HG03108 (cell line): ENCODE data around the gene CTSA.
"Not testable (repeated sequence)": the region's sequence is repeated elsewhere in the genome, so short reads cannot be mapped to it uniquely, and the experiment has no call there.

Experiments
- ATAC-seq: cut with Tn5 transposase; IDR thresholded peaks from one replicate; pipeline ENCODE4 v1.9.1; 2021; ENCODE audit warnings: moderate library complexity; ENCODE audit not compliant: unreplicated experiment

The CTSA gene

DNA sequence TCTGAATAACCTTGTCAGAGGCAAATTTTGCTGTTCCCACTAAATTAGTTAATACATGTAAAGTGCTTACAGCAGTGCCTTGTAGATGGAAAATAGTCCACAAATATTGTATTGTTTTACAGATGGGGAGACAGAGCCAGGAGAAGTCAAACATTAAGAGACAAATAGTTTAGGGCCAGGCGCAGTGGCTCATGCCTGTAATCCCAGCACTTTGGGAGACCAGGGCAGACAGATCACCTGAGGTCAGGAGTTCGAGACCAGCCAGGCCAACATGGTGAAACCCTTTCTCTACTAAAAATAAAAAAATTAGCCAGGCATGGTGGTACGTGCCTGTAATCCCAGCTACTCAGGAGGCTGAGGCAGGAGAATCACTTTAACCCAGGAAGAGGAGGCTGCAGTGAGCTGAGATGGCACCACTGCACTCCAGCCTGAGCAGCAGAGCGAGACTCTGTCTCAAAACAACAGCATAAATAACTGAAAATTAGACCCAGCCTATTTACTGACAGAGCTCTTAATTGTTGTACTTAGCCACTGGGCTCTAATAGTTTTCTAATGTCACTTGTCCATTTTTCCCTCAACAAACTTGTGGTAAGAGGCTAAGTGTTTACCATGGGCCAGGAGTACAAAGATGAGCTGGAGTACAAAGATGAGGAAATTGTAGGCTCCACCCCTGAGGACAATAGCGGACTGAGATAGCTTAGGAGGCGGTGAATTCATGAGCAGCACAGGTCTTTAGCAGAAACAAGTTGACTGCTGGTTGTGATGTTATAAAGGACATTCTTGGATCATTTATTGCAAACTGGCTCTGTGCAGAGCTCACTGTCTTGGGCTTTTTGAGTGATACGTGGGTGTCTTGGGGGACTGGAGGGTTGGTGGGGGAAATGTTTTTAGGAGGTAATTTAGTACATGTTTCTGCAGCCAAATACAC, 27.3 kb upstream of the CTSA start:
- ATAC-seq = no peak

DNA sequence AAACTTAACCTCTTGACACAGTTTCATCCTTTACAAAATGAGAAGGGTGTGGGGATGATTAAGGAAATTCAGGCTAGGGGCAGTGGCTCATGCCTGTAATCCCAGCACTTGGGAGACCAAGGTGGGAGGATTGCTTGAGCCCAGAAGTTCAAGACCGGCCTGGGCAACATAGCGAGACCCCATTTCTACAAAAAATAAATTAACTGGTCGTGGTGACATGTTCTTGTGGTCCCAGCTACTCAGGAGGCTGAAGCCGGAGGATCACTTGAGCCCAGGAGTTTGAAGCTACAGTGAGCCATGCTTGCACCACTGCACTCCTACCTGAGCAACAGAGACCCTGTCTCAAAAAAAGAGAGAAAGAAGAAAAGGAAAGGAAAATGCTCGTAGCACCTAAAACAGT, 24.7 kb upstream of the CTSA start:
- no peak for ATAC-seq

GRCh38 chr20:45867136-45867818, 23.9 kb upstream of the CTSA start:
- no peak for ATAC-seq

- no peak for ATAC-seq
Observed at GRCh38 chr20:45867819-45868176, 23.3 kb upstream of the CTSA start.

DNA sequence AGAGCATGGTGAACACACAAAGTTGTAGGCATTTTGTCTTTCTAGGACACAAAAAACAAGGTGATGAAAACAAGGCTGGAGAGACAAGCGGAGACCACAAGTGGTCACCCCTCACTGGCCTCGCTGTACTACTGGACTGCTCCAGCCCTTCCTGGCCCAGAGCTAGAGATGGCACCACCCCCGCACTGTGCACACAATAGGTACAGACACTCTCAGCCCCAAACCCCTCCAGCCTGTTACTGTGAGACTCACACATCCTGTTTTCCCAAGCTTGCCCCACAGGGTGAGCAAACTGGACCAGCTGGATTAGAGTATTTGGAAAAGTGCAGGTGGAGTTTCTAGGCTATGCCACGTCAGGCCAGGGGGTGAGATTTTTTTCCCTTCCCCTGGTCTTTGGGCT, 18.5 kb upstream of the CTSA start:
- no peak for ATAC-seq

DNA sequence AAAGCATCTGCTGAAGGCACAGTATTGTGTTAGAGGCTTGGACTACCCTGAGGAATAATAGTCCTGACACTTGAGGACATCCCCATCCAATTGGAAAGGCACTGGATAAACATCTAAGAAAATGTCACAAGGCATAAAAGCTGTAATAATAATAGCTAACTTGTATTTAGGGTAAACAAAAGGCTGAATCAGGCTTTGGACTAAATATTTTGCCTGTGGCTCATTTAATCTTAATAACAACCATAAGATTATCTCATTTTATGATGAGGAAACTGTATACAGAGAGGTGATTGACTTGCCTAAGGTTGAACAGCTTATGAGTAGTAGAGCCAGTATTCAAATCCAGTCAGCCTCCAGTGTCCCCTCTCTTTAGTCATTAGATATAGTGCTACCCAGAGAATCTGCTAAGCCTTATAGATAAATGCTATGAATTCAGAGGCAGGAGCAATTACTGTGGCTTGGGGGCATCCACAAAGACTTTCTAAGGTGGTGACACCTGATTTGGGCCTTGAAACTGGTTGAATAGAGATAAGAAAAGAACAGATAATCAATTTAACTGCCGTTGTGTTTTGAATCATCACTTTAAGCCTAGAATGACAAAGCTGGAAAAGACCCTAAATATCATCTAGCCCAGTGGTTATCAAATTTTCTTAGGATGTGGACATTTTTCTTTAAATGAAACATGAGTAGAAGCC, 17.6 kb upstream of the CTSA start:
- no peak for ATAC-seq

DNA sequence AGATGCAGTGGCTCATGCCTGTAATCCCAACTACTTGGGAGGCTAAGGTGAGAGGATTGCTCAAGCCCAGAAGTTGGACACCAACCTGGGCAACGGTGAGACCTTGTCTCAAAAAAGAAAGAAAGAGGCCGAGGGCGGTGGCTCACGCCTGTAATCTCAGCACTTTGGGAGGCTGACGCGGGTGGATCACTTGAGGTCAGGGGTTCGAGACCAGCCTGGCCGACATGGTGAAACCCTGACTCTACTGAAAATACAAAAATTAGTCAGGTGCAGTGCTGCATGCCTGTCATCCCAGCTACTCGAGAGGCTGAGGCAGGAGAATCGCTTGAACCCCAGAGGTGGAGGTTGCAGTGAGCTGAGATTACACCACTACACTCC, 17.0 kb upstream of the CTSA start:
- ATAC-seq = not testable (repeated sequence)

- ATAC-seq = no peak
Observed at GRCh38 chr20:45874576-45874975, 16.6 kb upstream of the CTSA start.

DNA sequence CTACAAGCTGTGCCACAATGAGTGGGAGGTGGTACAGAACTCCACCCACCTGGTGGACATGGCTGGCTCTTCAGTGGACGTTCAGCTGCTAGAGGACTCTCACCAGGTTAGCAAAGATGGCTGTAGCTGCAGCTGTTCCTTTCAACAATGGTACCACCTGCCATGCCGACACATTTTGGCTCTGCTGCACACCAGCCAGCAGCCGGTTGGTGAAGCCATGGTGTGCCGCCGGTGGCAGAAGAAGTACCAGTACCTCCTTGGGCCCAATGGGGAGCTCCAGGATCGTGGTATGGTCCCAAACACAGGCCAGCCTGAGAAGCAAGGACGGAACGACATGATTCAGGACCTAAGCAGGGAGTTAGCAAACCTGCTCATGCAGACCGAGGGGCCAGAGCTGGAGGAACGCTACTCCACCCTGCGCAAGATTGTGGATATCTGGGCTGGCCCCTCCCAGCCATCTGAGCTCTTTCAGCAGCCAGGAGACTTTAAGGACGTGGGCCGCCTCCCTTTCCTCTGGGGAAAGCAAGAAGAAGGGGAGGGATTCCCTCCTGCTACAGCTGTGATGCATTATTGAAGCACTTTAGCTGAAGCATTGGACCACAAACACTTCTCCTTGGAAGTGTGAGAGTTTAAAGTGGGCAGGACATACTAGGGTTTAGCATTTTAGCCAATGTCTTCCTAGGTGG, 12.9 kb upstream of the CTSA start:
- ATAC-seq = no peak

GRCh38 chr20:45880988-45881788, 9.9 kb upstream of the CTSA start, which contains the start of gene ZSWIM1:
Gene ZSWIM1 (plus strand): TSS chr20:45881227. CDS start chr20:45882593, 1,366 bp downstream.
- ATAC-seq = peak; percentile 97

GRCh38 chr20:45882469-45883099, 8.6 kb upstream of the CTSA start:
- ATAC-seq = no peak

DNA sequence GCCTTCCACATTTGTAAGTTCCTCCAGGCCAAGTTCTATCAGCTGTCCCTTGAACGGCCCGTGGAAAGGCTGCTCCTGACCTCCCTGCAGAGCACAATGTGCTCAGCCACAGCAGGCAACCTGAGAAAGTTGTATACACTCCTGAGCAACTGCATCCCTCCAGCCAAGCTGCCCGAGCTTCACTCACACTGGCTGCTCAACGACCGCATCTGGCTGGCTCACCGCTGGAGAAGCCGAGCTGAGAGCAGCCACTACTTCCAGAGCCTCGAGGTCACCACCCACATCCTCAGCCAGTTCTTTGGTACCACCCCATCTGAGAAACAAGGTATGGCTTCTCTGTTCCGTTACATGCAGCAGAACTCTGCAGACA, 8.1 kb upstream of the CTSA start:
- ATAC-seq = no peak

- no peak for ATAC-seq
Observed at GRCh38 chr20:45886590-45887345, 4.4 kb upstream of the CTSA start.

DNA sequence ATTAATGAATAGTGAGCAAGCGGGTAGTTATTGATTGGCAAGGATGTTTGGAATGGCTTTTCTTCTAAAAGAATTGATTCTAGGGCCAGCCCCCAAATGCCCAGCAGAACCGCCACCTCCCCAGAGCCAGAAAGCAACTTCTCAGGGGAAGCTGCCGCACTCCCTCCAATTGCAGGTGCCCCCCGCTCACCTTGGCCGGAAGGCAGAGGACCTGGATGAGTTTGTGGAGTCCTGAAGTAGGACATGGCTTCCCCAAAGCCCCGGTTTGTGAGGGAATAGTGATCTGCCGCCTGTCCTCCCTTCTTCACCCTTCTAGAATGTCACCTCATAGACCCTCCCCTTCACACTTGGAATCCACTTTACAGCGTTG, 3.8 kb upstream of the CTSA start, which contains the start of gene SPATA25:
TSS of gene SPATA25 (minus strand) at position 277 of the 370 bp plus-strand sequence. CDS start at position 245, 32 bp downstream.
- ATAC-seq = no peak

- ATAC-seq = no peak
Observed at GRCh38 chr20:45888681-45889080, 2.5 kb upstream of the CTSA start.

- ATAC-seq = peak; percentile 25
Observed at GRCh38 chr20:45890077-45890984, 804 bp upstream of the CTSA start.

DNA sequence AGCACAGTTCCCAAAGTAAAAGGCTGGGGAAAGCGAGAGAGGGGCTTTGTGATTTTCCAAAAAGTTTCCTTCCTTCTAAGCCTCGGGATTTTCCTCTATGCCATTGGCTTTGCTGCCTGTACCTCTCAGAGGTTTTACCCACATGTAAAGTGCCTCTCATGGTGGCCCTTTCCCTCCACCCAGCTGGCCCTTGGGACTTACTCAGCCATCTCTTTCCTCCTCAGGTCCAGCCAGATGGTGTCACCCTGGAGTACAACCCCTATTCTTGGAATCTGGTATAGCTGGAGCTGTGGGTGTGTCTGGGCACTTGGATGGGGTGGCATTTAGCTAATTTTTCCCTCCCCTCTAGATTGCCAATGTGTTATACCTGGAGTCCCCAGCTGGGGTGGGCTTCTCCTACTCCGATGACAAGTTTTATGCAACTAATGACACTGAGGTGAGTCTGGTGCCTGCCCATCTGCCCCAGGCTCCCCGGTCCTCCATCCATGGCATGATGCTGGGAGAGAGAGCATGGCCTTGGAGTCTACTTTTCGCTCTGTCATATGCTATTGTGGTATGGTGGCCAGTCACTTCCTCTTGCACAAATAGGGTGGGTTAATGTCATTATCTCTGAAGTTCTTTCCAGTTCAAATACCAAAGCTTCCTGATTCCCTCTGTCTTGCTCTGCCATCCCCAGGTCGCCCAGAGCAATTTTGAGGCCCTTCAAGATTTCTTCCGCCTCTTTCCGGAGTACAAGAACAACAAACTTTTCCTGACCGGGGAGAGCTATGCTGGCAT, 1.1 kb downstream of the CTSA start:
- ATAC-seq = no peak
